ENCODE results near the gene ACTN2.

Gene ACTN2

DNA sequence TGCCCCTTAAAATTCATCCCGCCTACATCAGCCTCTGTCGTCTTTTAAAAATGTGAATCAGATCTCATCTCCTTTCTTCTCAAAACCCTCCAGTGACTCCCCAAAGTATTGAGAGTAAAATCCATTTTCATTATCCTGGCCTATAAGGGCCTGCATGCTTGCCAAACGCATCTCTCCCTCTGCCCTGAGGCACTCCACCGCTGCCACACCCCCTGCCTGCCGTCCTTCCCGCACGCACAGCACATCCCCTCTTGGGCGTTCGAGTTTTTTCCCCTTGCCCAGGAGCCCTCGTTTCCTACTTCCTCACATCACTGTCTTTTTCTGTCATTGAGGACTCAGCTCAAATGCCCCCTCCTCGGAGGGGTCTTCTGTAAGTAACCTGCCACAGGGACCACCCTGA lies 55.5 kb downstream of the ACTN2 start:
- peak; percentile 53 for DNase-seq (ENCODE audit: low read depth, low spot score)

GRCh38 chr1:236742421-236743160 lies 56.3 kb downstream of the ACTN2 start:
- DNase-seq (ENCODE audit: low read depth, low spot score), result no peak

DNA sequence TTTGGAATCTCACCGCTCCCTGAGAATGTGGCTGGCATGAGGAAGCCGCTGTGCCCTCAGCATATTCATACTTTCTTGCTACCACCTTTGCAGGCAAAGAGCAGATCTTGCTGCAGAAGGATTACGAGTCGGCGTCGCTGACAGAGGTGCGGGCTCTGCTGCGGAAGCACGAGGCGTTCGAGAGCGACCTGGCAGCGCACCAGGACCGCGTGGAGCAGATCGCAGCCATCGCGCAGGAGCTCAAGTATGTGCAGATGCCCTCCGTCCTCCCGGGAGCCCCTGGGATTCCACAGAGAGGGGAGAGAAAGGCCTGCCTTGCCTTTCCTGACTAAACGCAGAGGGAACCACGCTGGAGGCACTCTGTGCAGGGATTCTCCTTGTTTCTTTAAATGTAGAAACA lies 58.2 kb downstream of the ACTN2 start:
- no peak for DNase-seq (ENCODE audit: low read depth, low spot score)

- DNase-seq (ENCODE audit: low read depth, low spot score), result no peak
Measured at GRCh38 chr1:236746785-236747184, 60.5 kb downstream of the ACTN2 start.

GRCh38 chr1:236747311-236747985 lies 61.1 kb downstream of the ACTN2 start:
- DNase-seq (ENCODE audit: low read depth, low spot score), result no peak

DNA sequence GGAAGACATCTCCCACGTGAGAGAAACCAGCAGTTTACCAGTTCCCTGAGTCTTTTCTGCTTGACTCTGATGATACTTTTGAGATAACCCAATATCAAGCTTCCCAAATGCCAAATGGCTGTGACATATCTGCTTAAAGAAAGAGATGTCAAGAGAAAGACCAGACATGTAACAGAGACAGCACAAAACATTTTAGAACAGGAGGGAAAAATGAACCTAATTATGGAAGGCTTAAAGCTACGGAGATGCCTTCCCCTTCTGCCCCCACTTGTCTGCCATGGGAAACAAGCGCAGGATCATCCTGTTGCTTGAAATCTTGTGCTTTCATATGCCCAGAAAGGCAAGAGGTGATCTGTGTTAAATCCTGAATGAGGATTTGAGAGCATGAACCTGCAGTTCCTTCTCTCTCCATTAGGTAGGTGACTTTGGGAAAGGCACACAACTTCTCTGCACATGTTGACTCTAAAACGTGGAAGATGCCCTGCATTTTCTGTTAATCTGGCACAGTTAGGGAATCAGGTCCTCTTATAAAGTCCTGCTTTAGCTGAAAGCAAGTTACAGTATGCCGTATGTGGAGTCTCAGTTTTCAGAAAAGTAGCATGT lies 62.1 kb downstream of the ACTN2 start:
- no peak for DNase-seq (ENCODE audit: low read depth, low spot score)

DNA sequence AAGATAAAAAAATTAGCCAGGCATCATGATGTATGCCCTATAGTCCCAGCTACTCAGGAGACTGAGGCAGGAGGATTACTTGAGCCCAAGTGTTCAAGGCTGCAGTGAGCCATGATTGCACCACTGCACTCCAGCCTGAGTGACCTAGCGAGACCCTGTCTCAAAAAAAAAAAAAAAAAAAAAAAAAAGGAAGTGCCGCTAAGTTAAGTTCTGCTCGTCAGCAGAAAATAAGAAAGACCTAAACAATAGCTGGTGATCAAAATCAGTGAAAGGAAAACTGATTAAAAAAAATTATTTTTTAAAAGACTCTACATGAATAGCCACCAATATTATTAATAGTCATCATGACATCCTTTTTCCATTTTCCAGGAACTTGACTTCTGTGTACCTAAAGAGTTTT lies 64.6 kb downstream of the ACTN2 start:
- no peak for DNase-seq (ENCODE audit: low read depth, low spot score)

DNA sequence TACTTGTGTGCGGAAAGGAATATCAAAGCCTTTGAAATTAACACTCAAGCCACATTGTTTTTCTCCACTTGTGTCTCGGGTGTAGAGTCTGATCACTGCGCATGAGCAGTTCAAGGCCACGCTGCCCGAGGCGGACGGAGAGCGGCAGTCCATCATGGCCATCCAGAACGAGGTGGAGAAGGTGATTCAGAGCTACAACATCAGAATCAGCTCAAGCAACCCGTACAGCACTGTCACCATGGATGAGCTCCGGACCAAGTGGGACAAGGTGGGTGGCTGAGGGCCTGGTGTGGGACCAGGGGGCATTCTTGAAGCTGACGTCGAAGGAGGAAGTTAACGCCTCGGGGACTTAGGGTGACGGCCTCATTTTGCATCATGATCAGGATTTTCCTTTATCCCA lies 65.1 kb downstream of the ACTN2 start:
- no peak for DNase-seq (ENCODE audit: low read depth, low spot score)

GRCh38 chr1:236751935-236752334 lies 65.6 kb downstream of the ACTN2 start:
- DNase-seq (ENCODE audit: low read depth, low spot score), result no peak

DNA sequence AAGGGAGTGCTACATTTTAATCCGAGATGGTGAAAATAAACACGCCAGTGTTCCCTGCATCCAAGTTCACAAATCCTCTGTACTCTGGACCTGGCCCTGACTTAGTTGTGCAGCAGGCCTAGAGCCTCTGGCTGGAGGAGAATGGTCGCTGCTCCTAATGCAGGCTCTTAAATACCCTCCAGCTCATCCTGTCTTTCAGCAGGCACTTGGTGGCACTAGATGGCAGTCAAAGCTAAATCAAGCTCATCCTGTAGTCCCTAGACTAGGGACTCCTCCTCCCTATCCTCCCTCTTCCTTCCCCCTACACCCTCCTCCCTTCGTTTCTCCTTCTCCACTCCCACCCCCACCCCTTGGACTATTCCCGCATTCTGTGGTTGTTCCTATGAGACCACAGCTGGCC lies 67.2 kb downstream of the ACTN2 start:
- DNase-seq (ENCODE audit: low read depth, low spot score), result peak; percentile 71

GRCh38 chr1:236753964-236754363 lies 67.7 kb downstream of the ACTN2 start:
- DNase-seq (ENCODE audit: low read depth, low spot score), result peak; percentile 48

- peak; percentile 63 for DNase-seq (ENCODE audit: low read depth, low spot score)
Measured at GRCh38 chr1:236754525-236755210, 68.4 kb downstream of the ACTN2 start.

GRCh38 chr1:236757640-236758039 lies 71.3 kb downstream of the ACTN2 start:
- DNase-seq (ENCODE audit: low read depth, low spot score), result no peak

DNA sequence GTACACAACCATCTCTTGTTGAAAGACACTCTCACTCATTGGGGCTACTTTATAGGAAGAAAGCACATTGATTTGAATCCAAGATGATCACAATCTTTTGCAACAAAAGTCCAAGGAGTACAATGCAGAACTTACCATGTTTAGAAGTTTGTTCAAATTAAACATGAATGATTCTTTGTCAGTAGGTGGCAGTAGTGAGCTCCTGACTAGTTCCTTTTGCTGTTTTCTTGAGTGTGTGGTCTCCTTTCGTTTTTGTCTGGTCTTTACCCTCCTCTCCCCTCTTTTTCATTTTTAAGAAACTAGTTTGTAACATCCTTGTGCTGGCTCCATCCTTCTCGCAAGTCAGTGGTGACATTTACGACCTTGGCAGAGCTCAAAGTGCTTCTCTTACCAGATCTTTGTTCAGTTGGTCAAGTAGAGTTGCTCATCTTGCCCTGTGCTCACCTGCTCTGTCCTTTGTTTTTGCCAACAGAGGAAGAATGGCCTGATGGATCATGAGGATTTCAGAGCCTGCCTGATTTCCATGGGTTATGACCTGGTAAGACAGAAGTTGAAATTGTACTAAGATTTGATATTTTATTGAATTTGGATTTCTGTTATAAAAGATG lies 73.1 kb downstream of the ACTN2 start:
- DNase-seq (ENCODE audit: low read depth, low spot score), result peak; percentile 22

DNA sequence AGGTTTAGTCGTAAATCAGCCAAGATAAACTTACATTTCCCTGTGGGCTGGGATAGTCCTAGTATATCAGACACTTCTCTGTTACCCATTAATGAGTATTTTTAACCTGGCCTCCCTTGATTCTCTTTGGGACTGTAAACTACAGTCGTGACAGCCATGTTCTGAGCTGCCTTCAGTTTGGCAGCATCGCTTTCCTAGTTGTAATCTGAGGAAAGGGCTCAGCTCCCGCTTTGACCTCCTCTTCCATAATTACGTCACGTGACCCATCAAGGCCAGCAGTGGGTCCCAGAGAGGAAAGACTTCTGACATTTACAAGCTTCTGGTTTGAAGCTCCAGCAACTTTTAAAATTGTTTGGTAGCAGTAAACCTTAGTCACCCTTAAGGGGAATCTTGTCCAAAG lies 74.2 kb downstream of the ACTN2 start:
- no peak for DNase-seq (ENCODE audit: low read depth, low spot score)

DNA sequence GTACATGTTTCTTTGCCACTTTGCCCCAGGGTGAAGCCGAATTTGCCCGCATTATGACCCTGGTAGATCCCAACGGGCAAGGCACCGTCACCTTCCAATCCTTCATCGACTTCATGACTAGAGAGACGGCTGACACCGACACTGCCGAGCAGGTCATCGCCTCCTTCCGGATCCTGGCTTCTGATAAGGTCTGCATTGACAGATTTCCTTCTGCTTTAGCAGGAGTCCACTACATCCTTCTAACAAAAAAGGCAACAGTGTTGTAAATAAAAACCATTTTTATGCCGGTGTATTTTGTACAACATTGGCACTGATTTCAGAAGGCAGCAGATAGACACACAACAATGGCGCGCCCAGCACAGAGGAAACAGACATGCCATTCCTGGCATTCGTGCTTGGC lies 74.7 kb downstream of the ACTN2 start:
- DNase-seq (ENCODE audit: low read depth, low spot score), result no peak

- no peak for DNase-seq (ENCODE audit: low read depth, low spot score)
Measured at GRCh38 chr1:236761397-236762132, 75.3 kb downstream of the ACTN2 start.

DNA sequence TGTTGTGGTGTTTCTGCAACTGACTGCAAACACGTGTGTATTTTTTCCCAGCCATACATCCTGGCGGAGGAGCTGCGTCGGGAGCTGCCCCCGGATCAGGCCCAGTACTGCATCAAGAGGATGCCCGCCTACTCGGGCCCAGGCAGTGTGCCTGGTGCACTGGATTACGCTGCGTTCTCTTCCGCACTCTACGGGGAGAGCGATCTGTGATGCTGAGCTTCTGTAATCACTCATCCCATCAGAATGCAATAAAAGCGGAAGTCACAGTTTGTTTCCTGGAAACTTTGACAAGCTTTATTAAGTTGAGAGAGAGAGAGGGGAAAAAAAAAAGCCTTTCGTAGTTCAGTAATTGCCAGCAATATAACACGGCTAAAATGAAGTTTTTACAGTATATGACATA lies 76.1 kb downstream of the ACTN2 start:
- DNase-seq (ENCODE audit: low read depth, low spot score), result no peak

DNA sequence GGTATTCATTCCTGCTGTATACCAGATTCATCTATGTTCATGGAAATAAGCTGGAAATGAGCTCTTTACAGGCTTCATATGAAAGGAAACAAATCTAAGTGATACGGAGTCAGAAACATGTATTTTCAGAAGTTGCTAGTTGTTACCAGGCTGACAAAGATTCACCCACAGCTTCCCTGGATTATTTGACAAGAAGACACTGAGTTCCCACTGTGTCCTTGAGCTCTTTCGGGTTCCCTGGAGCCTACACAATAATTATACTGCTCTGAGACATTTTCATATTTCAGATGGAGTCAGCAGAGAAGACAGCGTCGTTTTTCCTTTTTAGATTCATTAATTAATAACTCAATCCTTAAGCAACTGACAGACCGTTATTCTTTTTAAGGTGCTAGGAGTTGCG lies 79.5 kb downstream of the ACTN2 start:
- no peak for DNase-seq (ENCODE audit: low read depth, low spot score)

GRCh38 chr1:236766506-236766905 lies 80.2 kb downstream of the ACTN2 start:
- no peak for DNase-seq (ENCODE audit: low read depth, low spot score)

DNA sequence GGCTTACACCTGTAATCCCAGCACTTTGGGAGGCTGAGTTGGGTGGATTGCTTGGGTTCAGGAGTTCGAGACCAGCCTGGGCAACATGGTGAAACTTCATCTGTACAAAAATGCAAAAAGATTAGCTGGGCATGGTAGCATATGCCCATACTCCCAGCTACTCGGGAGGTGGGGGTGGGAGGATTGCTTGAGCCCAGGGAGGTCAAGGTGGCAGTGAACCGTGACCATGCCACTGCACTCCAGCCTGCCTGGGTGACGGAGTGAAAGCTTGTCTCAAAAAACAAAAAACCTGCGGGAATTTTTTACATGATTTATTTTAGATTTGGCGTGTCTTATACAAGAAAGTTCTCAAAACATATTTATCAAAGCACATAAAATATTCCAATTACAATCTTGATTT lies 81.0 kb downstream of the ACTN2 start:
- no peak for DNase-seq (ENCODE audit: low read depth, low spot score)
